PC-9 (cell line): ENCODE results near the gene SLC25A25. TPM values are rescaled to one million over a fixed set of nuclear protein-coding genes. Genes with fewer than 3 reads are reported as not detected.

Experiments used
- BruUV-seq: library from RNA; stranded (reverse); fragments of 400-500 nt; replicated peaks from 2 replicates; lab custom pipeline; 2021; lab: Mats Ljungman, UMichigan
- CTCF ChIA-PET: fragments of 300-600 bp; sonication (Branson Sonifier 250); formaldehyde crosslinking; loops from one replicate; lab custom pipeline; 2022; ENCODE audit warnings: antibody characterized with exemption; lab: Charles Lee
- POLR2A ChIA-PET: fragments of 300-600 bp; sonication (Branson Sonifier 250); formaldehyde crosslinking; loops from one replicate; lab custom pipeline; 2022; ENCODE audit warnings: antibody characterized with exemption; ENCODE audit not compliant: unreplicated experiment; lab: Charles Lee
- DNase-seq, 2 experiments: peaks; one replicate each; pipeline versions ENCODE4 v3.0.0 to v3.0.0-alpha.2; 2015 to 2022; ENCODE audit warnings: mixed read lengths in 1 of 2
- H2AFZ ChIP-seq: fragments of 200-600 bp; sonication (generic); 2 replicates; pipeline ENCODE4 v1.8.1; 2017; ENCODE audit warnings: antibody characterized with exemption
- H3F3A ChIP-seq: fragments of 200-600 bp; sonication (generic); 2 replicates; pipeline ENCODE4 v1.8.1; 2017; ENCODE audit warnings: antibody characterized with exemption, mild to moderate bottlenecking, low read depth; ENCODE audit not compliant: insufficient read depth
- H3K27ac ChIP-seq: fragments of 200-600 bp; sonication (generic); 2 replicates; pipeline ENCODE4 v1.6.1; 2016; ENCODE audit warnings: mixed run types
- H3K27me3 ChIP-seq: fragments of 200-600 bp; sonication (generic); 2 replicates; pipeline ENCODE4 v1.6.1; 2016; ENCODE audit warnings: low read depth, mixed run types; ENCODE audit not compliant: insufficient read depth
- H3K36me3 ChIP-seq: fragments of 200-600 bp; sonication (generic); 2 replicates; pipeline ENCODE4 v1.6.1; 2016; ENCODE audit warnings: low read depth, mixed run types
- H3K4me1 ChIP-seq: fragments of 200-600 bp; sonication (generic); replicated peaks from 2 replicates; pipeline ENCODE4 v1.6.1; 2016; ENCODE audit warnings: mixed run types; ENCODE audit not compliant: insufficient read depth
- H3K4me2 ChIP-seq: fragments of 200-600 bp; sonication (generic); 2 replicates; pipeline ENCODE4 v1.6.1; 2017; ENCODE audit warnings: mixed run types
- H3K4me3 ChIP-seq: fragments of 200-600 bp; sonication (generic); 2 replicates; pipeline ENCODE4 v1.6.1; 2016; ENCODE audit warnings: mixed run types
- H3K79me2 ChIP-seq: fragments of 200-600 bp; sonication (generic); 2 replicates; pipeline ENCODE4 v1.6.1; 2017; ENCODE audit warnings: low read depth, mixed run types
- H3K9me2 ChIP-seq: fragments of 200-600 bp; sonication (generic); 2 replicates; pipeline ENCODE4 v1.8.1; 2017; ENCODE audit warnings: mild to moderate bottlenecking; ENCODE audit not compliant: insufficient read depth
- H3K9me3 ChIP-seq: fragments of 200-600 bp; sonication (generic); 2 replicates; pipeline ENCODE4 v1.8.1; 2016; ENCODE audit warnings: low read depth; ENCODE audit not compliant: insufficient read depth
- H4K20me1 ChIP-seq: fragments of 200-600 bp; sonication (generic); 2 replicates; pipeline ENCODE4 v1.8.1; 2017; ENCODE audit not compliant: insufficient read depth
- EZH2 ChIP-seq: fragments of 200-600 bp; sonication (generic); IDR thresholded peaks from 2 replicates; pipeline ENCODE4 v1.8.0; 2017; ENCODE audit warnings: antibody characterized with exemption, low read depth
- intact Hi-C: fragments of 100-400 bp; cut with micrococcal nuclease; formaldehyde crosslinking; loops from one replicate; pipeline ENCODE4 v1.10.0; 2022; ENCODE audit not compliant: unreplicated experiment
- total RNA-seq: library from RNA; stranded (reverse); gene quantifications from 2 replicates; pipeline ENCODE4 v1.2.3, GENCODE V29; 2021
- TF ChIP-seq, protein P1 (sequence below): fragments of 200-600 bp; sonication (generic); conservative IDR thresholded peaks from 2 replicates; pipeline ENCODE4 v1.6.1; 2017; ENCODE audit warnings: mixed run types, antibody characterized with exemption, mild to moderate bottlenecking, moderate library complexity

Gene SLC25A25
- total RNA-seq, 1 experiment from 2014 or later = 11.7 TPM

- intact Hi-C loops = no loop called here
- Histone ChIP-seq H2AFZ (no peak overlapping the region), H3K36me3 (no peaks in the 10 kb centered on the region), H3K4me3 (no peak overlapping the region), H3K79me2 (peaks cover 36% of the 10 kb centered on the region), H3K4me1 (peaks cover 26% of the 10 kb centered on the region), H4K20me1 (no peaks in the 10 kb centered on the region), H3K9me3 (no peaks in the 10 kb centered on the region), H3K27me3 (no peaks in the 10 kb centered on the region), H3K4me2 (no peak overlapping the region), H3F3A (peaks cover 33% of the 10 kb centered on the region), H3K9me2 (no peaks in the 10 kb centered on the region), H3K27ac (peak overlapping the region; percentile 81)
- ChIA-PET POLR2A (interaction anchor here (0.6 to 0.7 kb wide), 2 partner anchors 91 to 519 kb away, joined by 6 to 7 read pairs; no protein-coding TSS in a partner anchor), CTCF (interaction anchor here (0.5 to 2.0 kb wide), 2 partner anchors 20 to 463 kb away, joined by 4 to 13 read pairs; no protein-coding TSS in a partner anchor)
- TF ChIP-seq EZH2 = no peak
- DNase-seq = no peak
- no TSS peak for BruUV-seq
Measured at GRCh38 chr9:128093011-128093410, 25.0 kb downstream of the SLC25A25 start.

GRCh38 chr9:128094166-128094949 is 26.3 kb downstream of the SLC25A25 start:
- POLR2A ChIA-PET = interaction anchor here (0.5 to 1.3 kb wide), 10 partner anchors 16 to 774 kb away, joined by 3 to 9 read pairs (median 4); no protein-coding TSS in a partner anchor
- Histone ChIP-seq H3K4me3 (peak overlapping the region; percentile 10; the same call in 1 of the 2 replicates), H3F3A (peaks cover 43% of the 10 kb centered on the region), H3K79me2 (peaks cover 43% of the 10 kb centered on the region), H3K4me2 (peak overlapping the region; percentile 69), H2AFZ (no peak overlapping the region), H3K9me2 (no peaks in the 10 kb centered on the region), H3K27ac (peak overlapping the region; percentile 81), H3K4me1 (peaks cover 31% of the 10 kb centered on the region), H4K20me1 (0 out of 2 replicates have a peak, but pooled peaks cover 4% of the 10 kb centered on the region), H3K36me3 (no peaks in the 10 kb centered on the region), H3K27me3 (no peaks in the 10 kb centered on the region), H3K9me3 (no peaks in the 10 kb centered on the region)
- DNase-seq = peak; percentile 96 to 98
- BruUV-seq = TSS peak; percentile 11
- TF ChIP-seq EZH2 = no peak
- TF ChIP-seq, protein P1, sequence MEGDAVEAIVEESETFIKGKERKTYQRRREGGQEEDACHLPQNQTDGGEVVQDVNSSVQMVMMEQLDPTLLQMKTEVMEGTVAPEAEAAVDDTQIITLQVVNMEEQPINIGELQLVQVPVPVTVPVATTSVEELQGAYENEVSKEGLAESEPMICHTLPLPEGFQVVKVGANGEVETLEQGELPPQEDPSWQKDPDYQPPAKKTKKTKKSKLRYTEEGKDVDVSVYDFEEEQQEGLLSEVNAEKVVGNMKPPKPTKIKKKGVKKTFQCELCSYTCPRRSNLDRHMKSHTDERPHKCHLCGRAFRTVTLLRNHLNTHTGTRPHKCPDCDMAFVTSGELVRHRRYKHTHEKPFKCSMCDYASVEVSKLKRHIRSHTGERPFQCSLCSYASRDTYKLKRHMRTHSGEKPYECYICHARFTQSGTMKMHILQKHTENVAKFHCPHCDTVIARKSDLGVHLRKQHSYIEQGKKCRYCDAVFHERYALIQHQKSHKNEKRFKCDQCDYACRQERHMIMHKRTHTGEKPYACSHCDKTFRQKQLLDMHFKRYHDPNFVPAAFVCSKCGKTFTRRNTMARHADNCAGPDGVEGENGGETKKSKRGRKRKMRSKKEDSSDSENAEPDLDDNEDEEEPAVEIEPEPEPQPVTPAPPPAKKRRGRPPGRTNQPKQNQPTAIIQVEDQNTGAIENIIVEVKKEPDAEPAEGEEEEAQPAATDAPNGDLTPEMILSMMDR = no peak
- intact Hi-C loops = loop anchor here (1.0 kb wide), 1 partner anchor 15 kb away; no protein-coding TSS in a partner anchor
- CTCF ChIA-PET = interaction anchor here (0.6 to 1.3 kb wide), 5 partner anchors 16 to 1749 kb away, joined by 3 to 4 read pairs (median 4); partner anchors contain the start of gene NAIF1

DNA sequence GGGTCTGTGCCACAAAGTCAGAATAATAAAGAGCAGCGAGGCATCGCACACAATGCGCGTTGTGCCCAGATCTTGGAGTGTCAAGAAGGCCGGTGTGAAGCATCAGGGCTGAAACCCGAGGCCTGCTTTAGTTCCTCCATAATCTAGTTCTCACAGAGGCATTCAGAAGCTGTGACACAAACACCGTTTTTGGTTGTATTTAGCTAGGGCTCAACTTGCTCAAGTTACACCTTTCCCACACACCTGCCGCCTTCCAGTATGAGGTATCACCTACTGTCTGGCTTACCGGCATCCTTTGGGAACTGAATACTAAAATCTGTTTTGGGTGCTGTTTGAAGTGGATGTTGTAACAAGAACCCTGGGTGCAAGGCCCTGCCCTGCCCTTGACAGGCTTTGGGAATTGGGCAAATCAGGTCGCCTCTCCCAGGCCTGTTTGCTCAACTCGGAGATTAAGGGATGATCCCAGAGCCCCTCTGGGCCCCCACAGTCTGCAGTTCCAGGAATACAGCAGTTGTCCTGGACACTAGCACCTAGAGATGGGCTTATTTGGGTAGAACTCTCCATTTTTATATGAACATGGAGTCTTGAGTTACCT is 27.0 kb downstream of the SLC25A25 start:
- Histone ChIP-seq H3F3A (peaks cover 46% of the 10 kb centered on the region), H4K20me1 (peaks cover 8% of the 10 kb centered on the region; the same call in 1 of the 2 replicates), H3K27ac (peak overlapping the region; percentile 81), H3K9me3 (no peaks in the 10 kb centered on the region), H3K36me3 (no peaks in the 10 kb centered on the region), H3K9me2 (no peaks in the 10 kb centered on the region), H3K4me1 (peaks cover 38% of the 10 kb centered on the region), H3K4me3 (no peak overlapping the region), H3K27me3 (no peaks in the 10 kb centered on the region), H3K4me2 (peak overlapping the region; percentile 52), H2AFZ (no peak overlapping the region), H3K79me2 (peaks cover 50% of the 10 kb centered on the region)
- no peak for DNase-seq
- TF ChIP-seq EZH2 = no peak
- TF ChIP-seq, protein P1 = no peak
- intact Hi-C loops = loop anchor here (1.0 to 5.0 kb wide), 2 partner anchors 16 to 43 kb away; no protein-coding TSS in a partner anchor
- no TSS peak for BruUV-seq
- ChIA-PET POLR2A (interaction anchor here (0.5 to 1.3 kb wide), 3 partner anchors 23 to 533 kb away, joined by 3 to 6 read pairs (median 5); no protein-coding TSS in a partner anchor), CTCF (interaction anchor here (0.6 to 1.2 kb wide), 2 partner anchors 28 to 1748 kb away, joined by 3 read pairs; partner anchors contain the start of gene NAIF1)
